ENCODE data around the gene TMEM245.

GRCh38 chr9:109012876-109013678 lies 106.7 kb downstream of the TMEM245 start, which contains the start of gene CTNNAL1:
- TF ChIP-seq POLR2A (IDR thresholded peaks at IDR 0.05; ENCODE audit: low read length): peak; percentile 62
- no peak for TF ChIP-seq GATA1 (IDR thresholded peaks at IDR 0.05; ENCODE audit: low read depth, low read length)
